ENCODE data around the gene PXT1.
"Not testable (repeated sequence)": the region's sequence is repeated elsewhere in the genome, so short reads cannot be mapped to it uniquely, and the experiment has no call there.

PXT1 gene

DNA sequence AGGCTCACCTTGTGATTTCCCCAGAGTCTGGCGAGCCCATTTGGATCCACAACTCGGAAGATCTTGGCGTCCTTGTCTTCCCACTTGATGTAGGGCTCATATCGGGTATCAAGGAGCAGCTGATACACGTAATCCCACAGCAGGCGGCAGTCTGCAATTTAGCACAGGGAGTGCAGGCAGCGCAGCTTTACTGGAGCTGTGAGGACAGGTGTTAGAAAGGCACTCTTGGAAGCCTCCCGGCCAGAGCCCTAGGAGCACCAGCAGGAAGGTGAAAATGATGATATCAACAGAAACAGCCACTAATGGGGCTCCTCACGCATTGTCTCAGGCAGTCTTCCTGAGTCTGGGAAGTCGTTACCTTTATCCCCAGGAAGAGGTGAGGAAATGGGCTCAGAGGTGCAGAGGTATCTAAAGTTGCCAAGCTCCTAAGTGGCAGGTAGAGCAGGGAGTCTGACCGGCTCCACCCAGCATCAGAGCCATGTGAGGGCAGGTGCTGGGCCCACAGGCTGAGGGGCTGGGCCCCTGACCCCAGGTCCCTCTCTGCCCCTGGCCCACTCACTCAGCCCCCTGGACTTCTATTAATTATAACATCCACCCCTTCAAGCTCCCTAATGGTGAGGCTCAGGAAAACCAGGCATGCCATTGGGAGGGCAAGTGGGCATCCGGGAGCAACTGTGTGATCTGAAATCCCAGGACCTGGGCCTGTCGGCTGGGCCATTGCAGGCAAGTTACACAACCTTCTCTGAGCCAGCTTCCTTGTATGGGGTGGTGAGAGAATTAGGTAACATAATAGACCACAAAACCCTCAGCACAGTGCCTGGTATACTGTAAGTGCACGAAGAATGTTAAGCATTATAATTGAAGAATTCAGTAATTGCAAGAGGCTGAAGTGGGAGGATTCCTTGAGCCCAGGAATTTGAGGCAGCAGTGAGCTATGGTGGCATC is 73.5 kb downstream of the PXT1 start:
- DNase-seq (ENCODE audit: low read depth in 2 of 2) = no peak

GRCh38 chr6:36368421-36368820 is 74.2 kb downstream of the PXT1 start:
- no peak for DNase-seq (ENCODE audit: low read depth in 2 of 2)

- no peak for DNase-seq (ENCODE audit: low read depth in 2 of 2)
These were observed 74.9 kb downstream of the PXT1 start for GRCh38 chr6:36367743-36368142.

- no peak for DNase-seq (ENCODE audit: low read depth in 2 of 2)
These were observed 77.8 kb downstream of the PXT1 start for GRCh38 chr6:36364669-36365479.

GRCh38 chr6:36364061-36364635 is 78.5 kb downstream of the PXT1 start:
- DNase-seq (ENCODE audit: low read depth in 2 of 2) = not testable (repeated sequence)

DNA sequence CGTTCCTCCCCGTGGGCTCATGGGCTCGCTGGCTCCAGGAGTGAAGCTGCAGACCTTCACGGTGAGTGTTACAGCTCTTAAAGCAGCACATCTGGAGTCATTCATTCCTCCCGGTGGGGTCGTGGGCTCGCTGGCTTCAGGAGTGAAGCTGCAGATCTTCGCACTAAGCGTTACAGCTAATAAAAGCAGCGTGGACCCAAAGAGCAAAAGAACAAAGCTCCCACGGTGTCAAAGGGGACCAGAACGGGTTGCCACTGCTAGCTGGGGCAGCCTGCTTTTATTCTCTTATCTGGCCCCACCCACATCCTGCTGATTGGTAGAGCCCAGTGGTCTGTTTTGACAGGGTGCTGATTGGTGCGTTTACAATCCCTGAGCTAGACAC is 79.3 kb downstream of the PXT1 start:
- not testable (repeated sequence) for DNase-seq (ENCODE audit: low read depth in 2 of 2)

GRCh38 chr6:36362551-36363370 is 79.9 kb downstream of the PXT1 start:
- DNase-seq (ENCODE audit: low read depth in 2 of 2) = no peak

DNA sequence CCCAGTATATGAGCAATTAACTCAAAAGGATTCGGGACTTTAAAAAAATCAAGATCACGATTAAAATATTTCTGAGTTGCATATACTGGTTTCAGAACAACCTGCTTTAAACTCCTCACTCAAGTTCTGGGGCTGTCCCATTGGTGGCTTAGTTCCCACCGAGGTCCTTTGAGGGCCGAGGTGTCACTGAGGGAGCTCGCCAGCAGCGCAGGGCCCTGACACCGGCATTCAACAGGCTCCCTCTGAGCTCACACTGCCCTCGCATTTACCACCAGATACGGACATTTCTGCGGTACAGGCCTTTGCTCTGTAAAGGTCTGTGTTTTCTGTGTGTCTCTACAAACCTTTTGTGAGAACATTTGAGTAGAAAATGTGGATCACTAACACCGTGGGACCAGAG is 81.6 kb downstream of the PXT1 start:
- DNase-seq (ENCODE audit: low read depth in 2 of 2) = no peak

- peak; percentile 50 to 57 for DNase-seq (ENCODE audit: low read depth in 2 of 2)
These were observed 82.2 kb downstream of the PXT1 start for GRCh38 chr6:36360241-36361054.

- DNase-seq (ENCODE audit: low read depth in 2 of 2) = no peak
These were observed 84.3 kb downstream of the PXT1 start for GRCh38 chr6:36358226-36358915.

GRCh38 chr6:36357872-36358225 is 84.8 kb downstream of the PXT1 start:
- DNase-seq (ENCODE audit: low read depth in 2 of 2) = no peak

- DNase-seq (ENCODE audit: low read depth in 2 of 2) = no peak
These were observed 86.8 kb downstream of the PXT1 start for GRCh38 chr6:36355819-36356218.

GRCh38 chr6:36353411-36353915 is 89.2 kb downstream of the PXT1 start:
- DNase-seq (ENCODE audit: low read depth in 2 of 2) = no peak

DNA sequence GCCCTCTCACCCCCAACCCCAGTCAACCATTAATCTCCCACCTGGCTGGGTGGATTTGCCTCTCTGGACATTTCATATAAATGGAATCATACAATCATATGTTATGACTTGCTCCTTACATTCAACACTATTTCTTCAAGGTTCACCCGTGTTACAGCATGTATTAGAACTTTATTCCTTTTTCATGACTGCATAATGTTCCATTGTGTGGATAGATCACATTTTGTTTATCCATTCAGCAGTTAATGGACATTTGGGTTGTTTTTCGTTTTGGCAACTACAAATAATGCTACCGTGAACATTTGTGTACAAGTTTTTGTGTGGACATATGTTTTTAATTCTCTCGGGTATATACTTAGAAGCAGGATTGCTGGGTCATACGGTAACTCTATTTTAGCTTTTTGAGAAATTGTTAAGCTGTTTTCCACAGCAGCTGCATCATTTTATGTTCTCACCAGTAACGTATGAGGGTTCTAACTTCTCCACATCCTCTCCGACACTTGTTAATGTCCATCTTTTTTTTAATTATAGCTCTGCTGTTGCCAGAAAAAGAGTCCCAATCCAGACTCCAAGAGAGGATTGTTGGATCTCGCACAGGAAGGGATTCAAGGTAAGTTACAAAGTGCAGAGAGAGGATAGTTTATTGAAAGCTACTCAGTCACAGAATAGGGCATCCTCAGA is 90.0 kb downstream of the PXT1 start:
- DNase-seq (ENCODE audit: low read depth in 2 of 2) = no peak

GRCh38 chr6:36350681-36351571 is 91.7 kb downstream of the PXT1 start:
- DNase-seq (ENCODE audit: low read depth in 2 of 2) = no peak

GRCh38 chr6:36350082-36350481 is 92.6 kb downstream of the PXT1 start:
- DNase-seq (ENCODE audit: low read depth in 2 of 2) = no peak

DNA sequence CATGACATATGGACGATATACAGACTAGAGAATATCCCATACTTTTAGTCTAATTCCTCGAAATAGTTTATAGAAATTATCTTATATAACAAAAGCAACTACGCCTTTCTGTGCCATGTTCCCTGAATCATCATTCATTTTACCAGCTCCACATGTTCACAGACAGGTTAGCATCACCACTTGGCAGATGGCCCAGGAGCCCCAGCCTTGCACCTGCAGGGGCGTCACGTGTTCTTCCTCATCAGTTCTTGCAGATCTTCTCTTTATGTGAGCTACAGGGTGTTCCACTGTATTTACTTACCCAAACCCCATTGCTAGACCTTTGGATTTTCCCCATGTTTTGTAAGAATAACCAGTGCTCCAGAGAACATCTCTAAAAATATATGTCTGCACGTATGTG is 93.4 kb downstream of the PXT1 start:
- no peak for DNase-seq (ENCODE audit: low read depth in 2 of 2)

DNA sequence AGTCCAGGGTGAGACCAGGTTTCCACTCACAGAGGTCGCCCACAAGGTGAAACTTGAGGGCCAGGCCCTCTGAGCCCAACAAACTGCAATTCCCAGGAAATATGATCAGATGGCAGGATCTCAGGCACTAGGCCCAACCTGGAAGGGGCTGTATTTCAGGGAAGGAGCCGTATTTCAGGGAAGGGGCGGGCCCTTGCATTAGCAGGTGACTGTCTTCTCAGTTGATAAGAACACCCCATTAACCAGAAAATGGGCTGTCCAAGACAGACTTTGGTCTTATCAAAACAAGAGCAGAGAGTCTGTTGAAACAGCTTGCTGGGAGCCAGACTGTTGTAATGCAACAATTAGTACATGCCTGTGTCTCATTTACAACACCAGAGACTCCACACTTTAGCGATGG is 95.0 kb downstream of the PXT1 start:
- DNase-seq (ENCODE audit: low read depth in 2 of 2) = no peak

Measured in stimulated activated CD4-positive, alpha-beta T cell treated with anti-CD3 and anti-CD28 coated beads, Interleukin-1b, Interleukin-23, amount 100 ng/mL, for 4 hours (primary cell).